OCI-M1 (cell line): ENCODE data around the gene DUSP2.

ENCODE experiments used
- DNase-seq: peaks from one replicate; lab custom pipeline; 2025; lab: John Stamatoyannopoulos, UW

Gene DUSP2

GRCh38 chr2:96131152-96131812 is 14.0 kb downstream of the DUSP2 start:
- DNase-seq: no peak

GRCh38 chr2:96130483-96130882 is 14.8 kb downstream of the DUSP2 start:
- no peak for DNase-seq

GRCh38 chr2:96129528-96130120 is 15.6 kb downstream of the DUSP2 start:
- DNase-seq: no peak

GRCh38 chr2:96128456-96128855 is 16.8 kb downstream of the DUSP2 start:
- no peak for DNase-seq

- DNase-seq: no peak
These were observed 20.6 kb downstream of the DUSP2 start for GRCh38 chr2:96124406-96125265.

- no peak for DNase-seq
These were observed 21.3 kb downstream of the DUSP2 start for GRCh38 chr2:96123936-96124335.

GRCh38 chr2:96123290-96123689 is 21.9 kb downstream of the DUSP2 start:
- no peak for DNase-seq

- DNase-seq: no peak
These were observed 22.8 kb downstream of the DUSP2 start for GRCh38 chr2:96122391-96122790.

GRCh38 chr2:96121414-96121813 is 23.8 kb downstream of the DUSP2 start:
- DNase-seq: no peak

- DNase-seq: no peak
These were observed 24.2 kb downstream of the DUSP2 start for GRCh38 chr2:96120991-96121390.

- DNase-seq: no peak
These were observed 25.0 kb downstream of the DUSP2 start for GRCh38 chr2:96120091-96120720.

GRCh38 chr2:96119389-96119751 is 25.9 kb downstream of the DUSP2 start:
- DNase-seq: no peak

- DNase-seq: no peak
These were observed 26.4 kb downstream of the DUSP2 start for GRCh38 chr2:96118698-96119388.

- DNase-seq: no peak
These were observed 27.3 kb downstream of the DUSP2 start for GRCh38 chr2:96117701-96118588.

GRCh38 chr2:96116879-96117533 is 28.2 kb downstream of the DUSP2 start:
- DNase-seq: peak; percentile 58

GRCh38 chr2:96116424-96116878 is 28.8 kb downstream of the DUSP2 start, which contains the start of gene ADRA2B:
ADRA2B (minus strand) TSS chr2:96116571; CDS start chr2:96116149, 422 bp downstream.
- no peak for DNase-seq

- DNase-seq: no peak
These were observed 29.4 kb downstream of the DUSP2 start for GRCh38 chr2:96115631-96116423.

GRCh38 chr2:96114903-96115581 is 30.2 kb downstream of the DUSP2 start:
- no peak for DNase-seq

- DNase-seq: no peak
These were observed 30.7 kb downstream of the DUSP2 start for GRCh38 chr2:96114546-96114902.
